OCI-M2 (cell line): ENCODE data around the gene RBM14.
"Not testable (repeated sequence)": the region's sequence is repeated elsewhere in the genome, so short reads cannot be mapped to it uniquely, and the experiment has no call there.

Source experiments
- DNase-seq: peaks from one replicate; lab custom pipeline; 2025; ENCODE audit not compliant: unreplicated experiment; lab: John Stamatoyannopoulos, UW

The RBM14 gene

DNA sequence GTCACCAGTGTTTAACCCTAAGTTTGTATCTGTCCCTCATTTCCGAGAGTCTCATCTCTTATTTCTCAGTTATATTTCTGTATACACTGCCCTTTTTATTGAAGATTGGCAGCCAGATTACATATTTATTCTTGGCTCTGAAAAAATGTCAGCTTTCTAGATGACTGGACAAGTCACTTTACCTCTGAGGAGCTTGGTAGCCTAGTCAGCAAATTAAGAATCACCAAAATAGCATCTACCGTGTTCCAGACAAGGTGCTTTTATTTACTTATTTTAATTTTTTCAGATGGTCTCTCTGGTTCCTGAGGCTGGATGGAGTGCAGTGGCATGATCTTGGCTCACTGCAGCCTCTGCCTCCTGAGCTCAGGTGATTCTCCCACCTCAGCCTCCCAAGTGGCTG is 16.5 kb downstream of the RBM14 start:
- no peak for DNase-seq

DNA sequence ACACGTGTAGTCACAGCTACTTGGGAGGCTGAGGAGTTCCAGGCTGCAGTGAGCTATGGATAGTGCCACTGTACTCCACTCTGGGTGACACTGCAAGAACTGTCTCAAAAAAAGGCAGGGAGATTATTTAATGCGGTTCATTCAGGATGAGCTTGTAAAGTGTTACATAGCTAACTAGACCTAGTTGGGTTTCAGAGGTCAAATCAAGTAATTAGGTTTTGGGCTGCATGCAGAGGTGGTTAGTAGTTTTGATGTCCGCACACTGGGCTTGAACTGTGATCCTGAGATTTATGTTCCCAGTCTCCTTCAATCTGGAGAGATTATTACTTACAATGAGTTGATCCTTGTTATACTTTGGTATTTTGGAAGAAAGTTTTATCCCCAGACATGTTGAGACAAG is 20.0 kb downstream of the RBM14 start:
- DNase-seq: no peak

DNA sequence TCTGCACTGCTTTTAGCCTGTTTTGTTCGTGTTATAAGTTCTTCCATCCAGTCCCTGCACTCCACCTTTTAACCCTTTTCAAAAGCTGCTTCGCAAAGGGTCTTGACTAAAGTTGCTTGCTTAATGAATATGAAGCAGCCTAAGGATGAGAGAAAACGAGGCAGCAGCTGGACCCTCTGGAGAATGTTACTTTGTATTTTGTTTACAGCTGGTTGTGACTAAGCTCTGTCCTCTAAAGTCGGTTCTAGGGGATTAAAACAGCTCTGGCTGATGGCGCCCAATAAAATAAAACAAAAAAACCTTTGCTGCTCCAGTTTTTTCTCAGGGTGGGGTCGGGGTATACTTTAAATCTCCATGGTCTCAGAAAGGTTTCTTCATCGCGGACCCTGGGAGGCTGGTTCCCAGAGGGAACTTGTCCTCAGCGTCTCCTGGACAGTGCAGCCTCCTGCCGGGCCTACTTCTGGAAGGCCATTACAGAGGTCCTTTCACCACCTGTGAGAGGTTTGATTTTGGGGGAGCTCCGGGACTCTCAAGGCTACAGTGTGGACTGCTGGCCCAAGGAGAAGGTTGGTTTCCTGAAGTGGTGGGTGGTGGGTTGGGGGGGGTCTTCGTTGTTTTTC is 21.2 kb downstream of the RBM14 start:
- no peak for DNase-seq

DNA sequence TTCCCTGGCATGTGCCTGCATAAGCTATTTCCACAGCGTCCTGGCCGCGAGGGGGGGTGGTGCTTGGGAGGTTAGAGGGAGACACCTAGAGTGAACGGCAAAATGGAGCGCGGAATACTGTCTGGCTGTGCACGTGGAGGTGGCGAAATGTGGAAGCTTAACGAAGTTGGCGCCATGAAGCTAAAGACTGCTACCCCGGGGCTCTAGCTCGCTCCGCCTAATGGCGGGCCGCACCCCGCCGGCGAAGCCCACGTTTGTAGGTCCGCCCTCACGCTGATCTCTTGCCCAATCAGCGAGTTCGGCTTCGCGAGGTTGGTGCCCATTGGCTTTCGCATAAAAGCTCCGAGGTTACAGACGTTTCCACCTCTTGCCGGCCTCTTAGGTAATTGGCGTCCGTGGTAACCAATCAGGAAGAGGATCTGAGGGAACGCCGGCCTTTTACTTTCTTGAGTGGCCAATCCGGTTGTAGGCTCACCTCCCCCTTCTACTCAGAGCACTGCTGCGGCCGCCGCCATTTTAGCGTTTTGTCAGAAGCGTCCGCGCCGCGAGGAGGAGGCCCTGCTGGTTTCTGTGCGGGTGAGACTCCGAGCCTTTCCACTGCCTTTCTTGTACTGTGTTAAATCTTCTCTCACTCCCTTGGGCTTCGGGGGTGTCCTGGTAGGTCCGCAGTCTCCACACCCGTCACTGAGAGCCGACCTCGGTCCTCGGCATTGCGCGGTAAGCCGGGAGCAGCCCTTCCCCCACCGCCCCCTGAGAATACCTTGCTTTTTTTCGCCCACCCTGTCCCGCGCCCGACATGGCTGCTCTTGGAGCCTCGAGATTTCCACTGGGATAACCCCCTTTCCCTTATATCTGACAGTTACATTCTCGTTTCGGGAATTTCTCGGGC is 22.0 kb downstream of the RBM14 start, which contains the start of gene RBM4:
RBM4 (plus strand) TSS at position 527 of the 889 bp plus-strand sequence. CDS start 1,009 bp downstream, outside the sequence.
- peak; percentile 83 for DNase-seq

DNA sequence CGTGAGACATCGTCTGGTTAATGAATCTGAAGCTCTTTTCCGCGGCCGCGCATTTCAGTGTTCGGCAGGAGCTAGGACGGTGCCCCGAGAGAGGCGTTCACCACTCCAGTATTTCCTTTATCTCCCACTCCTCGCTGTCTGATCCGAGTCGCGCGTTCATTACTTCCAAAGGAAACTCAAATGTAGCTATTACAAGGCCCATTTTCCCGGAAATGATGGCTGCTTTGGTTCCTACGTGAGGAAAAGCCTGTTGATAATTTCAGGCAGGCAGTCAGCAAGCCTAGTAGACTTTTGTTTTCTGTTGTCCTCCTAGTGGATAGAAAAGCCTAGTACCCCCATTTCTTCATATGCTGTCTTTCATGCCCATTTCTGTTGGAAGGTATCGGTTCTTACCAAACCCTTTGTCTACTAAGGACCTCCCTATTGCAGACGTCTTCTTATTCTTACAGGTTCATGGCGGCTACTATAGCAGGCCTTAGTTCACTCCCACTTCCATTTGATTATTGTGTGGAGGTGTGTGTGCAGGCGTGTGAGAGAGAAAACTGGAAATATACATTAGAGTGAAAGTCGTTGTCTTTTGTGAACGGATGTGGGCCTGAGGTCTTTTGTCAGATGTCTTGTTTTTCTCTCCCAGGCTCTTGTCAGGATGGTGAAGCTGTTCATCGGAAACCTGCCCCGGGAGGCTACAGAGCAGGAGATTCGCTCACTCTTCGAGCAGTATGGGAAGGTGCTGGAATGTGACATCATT is 22.8 kb downstream of the RBM14 start:
- DNase-seq: no peak

DNA sequence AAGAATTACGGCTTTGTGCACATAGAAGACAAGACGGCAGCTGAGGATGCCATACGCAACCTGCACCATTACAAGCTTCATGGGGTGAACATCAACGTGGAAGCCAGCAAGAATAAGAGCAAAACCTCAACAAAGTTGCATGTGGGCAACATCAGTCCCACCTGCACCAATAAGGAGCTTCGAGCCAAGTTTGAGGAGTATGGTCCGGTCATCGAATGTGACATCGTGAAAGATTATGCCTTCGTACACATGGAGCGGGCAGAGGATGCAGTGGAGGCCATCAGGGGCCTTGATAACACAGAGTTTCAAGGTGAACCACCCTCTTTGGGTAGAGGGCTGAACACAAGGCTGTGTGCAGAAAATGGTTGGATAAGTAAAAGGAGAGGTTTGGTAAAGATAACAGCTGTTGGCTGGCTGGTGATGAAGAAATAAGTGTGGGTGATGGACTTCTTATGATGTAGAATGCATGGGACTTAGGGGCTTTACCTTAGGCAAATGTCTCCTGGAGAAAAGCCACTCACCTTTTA is 23.4 kb downstream of the RBM14 start:
- not testable (repeated sequence) for DNase-seq

DNA sequence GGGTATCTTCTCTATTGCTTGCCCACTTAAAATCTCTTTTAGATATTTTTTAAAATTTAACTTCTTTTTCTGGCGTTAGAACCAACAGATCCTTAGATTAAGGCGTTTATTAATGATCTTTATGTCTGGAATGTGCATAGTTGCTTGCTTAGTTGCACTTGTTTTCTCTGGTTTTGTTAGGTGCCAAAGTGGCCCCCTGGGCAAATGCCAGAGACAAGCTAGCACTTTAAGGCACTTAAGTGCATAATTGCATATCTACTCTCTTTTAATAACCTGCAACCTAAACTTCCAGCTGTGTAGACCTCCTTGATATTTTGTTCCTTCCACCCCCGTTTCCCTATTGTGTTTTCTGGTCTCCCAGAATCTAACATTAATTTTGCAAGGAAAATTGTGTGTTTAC is 25.4 kb downstream of the RBM14 start:
- DNase-seq: no peak

DNA sequence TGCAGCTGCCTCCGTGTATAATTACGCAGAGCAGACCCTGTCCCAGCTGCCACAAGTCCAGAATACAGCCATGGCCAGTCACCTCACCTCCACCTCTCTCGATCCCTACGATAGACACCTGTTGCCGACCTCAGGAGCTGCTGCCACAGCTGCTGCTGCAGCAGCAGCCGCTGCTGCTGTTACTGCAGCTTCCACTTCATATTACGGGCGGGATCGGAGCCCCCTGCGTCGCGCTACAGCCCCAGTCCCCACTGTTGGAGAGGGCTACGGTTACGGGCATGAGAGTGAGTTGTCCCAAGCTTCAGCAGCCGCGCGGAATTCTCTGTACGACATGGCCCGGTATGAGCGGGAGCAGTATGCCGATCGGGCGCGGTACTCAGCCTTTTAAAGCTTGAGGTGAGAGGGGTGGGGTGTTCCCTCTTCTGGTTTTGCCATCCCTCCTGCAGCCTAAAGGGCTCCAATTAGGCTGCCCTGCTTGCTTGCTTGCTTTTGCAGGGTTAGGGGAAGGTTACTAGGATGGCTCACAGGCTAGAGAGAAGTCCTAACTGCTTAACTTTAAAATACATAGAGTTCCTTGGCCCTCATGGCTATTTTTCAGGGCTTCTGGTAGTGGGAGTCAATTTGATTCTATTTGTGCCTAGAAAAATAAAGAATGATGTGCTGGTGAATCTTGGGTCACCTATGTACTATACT is 27.5 kb downstream of the RBM14 start:
- no peak for DNase-seq

DNA sequence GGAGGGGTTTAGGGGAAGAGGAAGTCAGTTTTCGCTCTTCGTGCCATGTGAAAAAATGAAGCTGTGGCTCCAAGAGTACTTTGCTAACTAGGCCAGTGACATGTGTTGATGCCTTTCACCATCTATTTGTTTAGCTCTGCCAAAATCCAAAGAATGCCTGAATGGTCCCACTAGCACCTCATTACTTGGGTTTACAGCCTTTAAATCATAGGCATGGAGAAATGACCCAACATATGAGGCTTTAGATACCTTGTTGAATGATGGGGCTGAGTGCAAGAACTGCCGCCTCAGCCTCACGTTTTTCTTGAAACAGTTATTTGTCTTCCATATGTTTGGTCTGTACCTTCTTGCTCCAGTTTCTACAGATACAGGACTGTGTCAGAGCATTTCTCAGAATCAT is 30.4 kb downstream of the RBM14 start:
- DNase-seq: no peak

DNA sequence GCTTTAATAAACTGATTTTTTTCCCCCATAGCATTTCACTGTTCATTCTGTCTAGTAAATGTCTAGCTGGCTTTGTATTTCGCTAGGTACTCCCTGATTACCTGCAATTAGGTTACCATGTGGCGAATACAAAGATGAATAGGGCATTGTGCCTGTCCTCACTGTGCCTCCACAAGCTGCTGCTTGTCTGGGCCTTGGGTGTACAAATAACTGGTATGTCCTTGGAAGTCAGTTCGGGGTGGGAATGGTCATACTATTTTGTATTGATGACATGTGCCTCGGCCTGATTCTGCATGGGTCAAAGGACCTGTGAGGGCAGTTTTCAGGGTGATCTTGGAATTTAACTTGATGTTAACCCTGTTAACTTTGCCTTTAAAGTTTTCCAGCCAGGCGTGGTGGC is 33.5 kb downstream of the RBM14 start:
- DNase-seq: no peak

DNA sequence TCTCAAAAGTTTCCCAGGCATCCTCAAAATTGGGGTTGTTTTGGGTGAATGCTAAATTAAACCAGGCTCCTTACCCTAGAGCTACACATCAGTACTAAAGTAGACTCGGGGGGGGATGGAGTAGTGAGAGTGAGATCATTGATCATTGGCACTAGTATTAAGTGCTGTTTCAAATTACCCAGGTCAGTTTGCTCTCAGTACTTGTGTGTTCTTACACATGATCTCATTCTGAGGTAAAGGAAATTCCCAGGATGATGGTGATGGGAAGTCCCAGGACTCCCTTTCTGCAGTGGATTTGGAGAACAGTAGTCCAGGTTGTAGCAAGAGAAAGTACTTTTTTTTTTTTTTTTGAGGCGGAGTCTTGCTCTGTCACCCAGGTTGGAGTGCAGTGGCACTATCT is 34.6 kb downstream of the RBM14 start:
- no peak for DNase-seq

DNA sequence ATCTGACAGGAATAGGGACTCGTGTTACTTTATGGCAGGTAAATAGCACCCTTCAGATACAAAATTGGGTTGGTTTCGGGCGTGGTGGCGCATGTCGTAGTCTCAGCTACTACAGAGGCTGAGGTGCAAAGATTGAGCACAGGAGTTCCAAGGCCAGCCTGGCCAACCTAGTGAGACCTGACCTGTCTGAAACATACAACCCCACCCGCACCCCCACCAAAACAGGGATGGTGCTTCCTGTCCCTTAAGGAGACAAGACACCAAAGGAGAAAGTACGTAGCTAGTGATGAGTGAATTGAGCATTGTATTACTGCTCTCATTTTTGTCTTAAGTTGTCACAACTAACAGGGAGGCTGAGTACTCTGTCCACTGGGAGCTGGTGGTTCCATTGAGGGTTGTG is 36.2 kb downstream of the RBM14 start:
- DNase-seq: no peak

DNA sequence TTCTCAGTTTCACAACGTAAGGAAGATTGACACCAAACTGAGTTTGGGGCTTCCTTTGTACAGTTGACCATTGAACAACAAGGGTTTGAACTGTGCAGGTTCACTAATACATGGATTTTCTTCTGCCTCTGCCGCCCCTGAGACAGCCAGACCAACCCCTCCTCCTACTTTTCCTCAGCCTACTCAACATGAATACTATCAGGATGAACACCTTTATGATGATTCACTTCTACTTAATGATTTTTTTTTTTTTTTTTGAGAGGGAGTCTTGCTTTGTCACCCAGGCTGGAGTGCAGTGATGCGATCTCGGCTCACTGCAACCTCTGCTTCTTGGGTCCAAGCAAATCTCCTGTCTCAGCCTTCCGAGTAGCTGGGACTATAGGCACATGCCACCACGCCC is 36.7 kb downstream of the RBM14 start:
- no peak for DNase-seq

DNA sequence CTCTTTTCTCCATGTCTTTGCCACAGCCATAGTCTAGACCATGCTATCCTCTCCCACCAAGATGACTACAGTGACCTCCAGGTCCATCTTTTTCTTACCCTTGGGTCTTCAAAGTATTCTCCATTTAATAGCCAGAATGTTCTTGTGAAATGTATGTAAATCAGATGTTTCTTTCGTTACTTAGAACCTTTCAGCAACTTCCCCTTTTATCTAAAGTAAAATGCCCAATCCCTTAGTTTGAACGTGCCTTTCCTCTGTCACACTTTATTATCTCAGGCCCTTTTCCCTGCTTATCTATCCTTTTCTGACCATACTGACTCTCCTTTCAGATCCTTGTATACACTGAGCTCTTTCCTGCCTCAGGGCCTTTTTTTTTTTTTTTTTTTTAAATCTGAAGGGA is 43.3 kb downstream of the RBM14 start:
- DNase-seq: no peak

DNA sequence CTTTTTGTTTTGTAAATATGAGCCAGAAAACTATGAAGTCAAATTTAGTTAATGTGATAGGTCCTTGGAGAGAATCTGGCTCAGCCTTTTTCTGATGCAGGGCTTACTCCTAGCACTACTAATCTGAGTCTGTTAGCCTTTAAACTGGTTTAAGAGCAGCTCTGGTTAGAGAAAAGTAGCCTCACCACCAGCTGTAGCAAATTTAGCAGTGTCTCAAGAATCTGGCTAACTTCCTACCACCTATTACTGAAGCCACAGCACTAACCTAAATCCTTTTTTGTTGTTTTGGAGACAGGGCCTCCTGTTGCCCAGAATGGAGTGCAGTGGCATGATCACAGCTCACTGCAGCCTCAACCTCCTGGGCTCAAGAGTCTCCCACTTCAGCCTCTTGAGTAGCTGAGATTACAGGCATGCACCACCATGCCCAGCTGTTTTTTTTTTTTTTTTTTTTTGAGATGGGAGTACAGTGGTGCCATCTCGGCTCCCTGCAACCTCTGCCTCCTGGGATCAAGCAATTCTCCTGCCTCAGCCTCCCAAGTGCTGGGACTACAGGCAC is 47.4 kb downstream of the RBM14 start:
- DNase-seq: no peak

DNA sequence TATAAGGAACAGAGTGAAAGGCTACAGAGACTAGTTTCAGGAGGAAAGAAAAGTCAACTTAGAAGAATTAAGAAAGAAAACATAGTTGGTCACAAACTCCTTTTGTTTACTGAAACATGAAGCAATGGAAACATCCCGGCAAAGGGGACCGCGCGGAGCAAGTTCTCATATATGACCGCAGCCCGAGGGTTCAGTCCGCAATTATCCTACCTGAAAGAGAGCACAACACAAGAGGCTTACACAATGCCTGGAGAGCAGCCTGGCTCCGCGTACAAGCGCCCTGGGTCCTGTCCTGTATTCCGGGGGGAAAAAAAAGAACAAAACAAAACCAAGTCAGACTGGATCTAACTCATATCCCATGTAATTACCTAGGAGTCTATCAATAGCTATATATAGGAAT is 48.9 kb downstream of the RBM14 start:
- no peak for DNase-seq

DNA sequence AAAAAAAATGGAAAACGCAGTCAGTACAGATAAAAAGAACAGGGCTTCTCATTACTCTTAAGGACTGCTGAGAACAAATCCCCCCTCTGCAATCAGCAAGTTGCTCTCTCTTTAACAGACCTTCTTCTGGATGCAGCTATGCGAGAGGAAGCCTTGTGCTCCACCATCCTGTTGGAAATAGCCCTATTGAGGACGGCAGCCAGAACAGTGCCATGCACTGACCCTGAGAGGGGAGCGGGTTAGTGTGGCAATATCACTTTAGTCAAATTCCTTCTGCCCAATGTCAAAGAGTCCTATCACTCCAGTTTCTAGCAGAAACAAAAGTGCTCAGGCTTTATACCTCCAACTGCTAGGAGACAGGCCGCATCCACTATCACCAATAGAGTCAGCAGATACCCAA is 54.4 kb downstream of the RBM14 start:
- no peak for DNase-seq

DNA sequence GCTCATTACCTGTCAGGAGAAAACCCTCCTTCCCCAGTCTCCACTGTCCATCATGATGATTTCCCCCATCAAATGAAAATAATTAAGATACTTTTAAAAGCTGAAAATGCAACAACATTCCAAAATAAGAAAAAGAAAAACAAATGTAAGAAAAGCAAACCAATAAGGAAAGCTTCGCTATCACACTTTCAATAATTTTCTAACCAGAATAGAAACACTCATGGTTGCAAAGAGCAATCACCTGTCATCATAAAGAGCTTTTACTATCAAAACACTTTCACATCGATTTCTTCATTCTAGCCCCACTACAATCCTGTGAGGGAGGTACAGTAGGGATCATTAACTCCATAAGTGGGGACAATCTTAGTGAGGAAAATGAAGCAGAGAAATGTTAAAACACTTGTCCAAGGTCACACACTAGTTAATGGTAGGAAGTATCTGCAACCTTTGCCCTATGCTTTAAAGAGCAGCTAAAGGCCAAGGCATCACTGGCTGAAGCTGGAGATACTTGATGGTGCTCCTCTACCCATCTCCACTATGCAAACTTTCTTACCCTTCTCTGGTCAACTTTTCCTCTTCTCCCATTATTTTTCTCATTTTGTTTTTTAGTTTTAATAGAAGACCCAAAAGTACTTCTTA is 58.7 kb downstream of the RBM14 start:
- DNase-seq: no peak

DNA sequence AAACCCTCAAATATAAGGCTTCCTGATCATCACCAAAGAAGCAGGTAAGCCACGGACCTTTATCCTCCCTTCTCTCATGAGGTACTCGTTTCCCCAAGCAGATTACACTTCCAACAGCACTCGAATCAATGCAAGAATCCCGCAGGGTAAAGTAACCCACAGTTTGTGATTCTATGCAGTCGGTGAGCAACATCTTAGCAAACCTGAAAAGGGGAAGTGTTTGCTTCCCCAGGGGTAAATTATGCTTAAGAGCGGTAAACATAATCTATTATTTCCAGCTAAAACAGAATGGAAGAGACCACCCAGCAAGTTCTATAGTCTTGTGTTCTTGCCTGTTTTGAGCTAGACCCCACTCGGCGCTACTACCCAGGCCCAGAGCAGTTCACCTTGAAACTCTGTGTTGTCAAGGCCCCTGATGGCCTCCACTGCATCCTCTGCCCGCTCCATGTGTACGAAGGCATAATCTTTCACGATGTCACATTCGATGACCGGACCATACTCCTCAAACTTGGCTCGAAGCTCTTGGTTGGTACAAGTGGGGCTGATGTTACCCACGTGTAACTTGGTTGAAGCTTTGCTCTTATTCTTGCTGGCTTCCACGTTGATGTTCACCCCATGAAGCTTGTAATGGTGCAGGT is 60.0 kb downstream of the RBM14 start:
- DNase-seq: no peak
